ENCODE data around the gene EID2.

- no peak for TF ChIP-seq CTCF (conservative IDR thresholded peaks at IDR 0.05; ENCODE audit: low read length)
- no peak for TF ChIP-seq EZH2phosphoT487 (IDR thresholded peaks at IDR 0.05; ENCODE audit: borderline replicate concordance, low read depth, low read length)
These were observed 40.9 kb downstream of the EID2 start, which contains the start of gene DLL3 for GRCh38 chr19:39498798-39499642.

Data from OCI-LY7 (cell line).